GM21737 (cell line): ENCODE data around the gene PSAP.

Source experiments
- ATAC-seq: cut with Tn5 transposase; IDR thresholded peaks from one replicate; pipeline ENCODE4 v1.9.1; 2021; ENCODE audit warnings: mild to moderate bottlenecking, moderate library complexity; ENCODE audit not compliant: unreplicated experiment

Gene PSAP

DNA sequence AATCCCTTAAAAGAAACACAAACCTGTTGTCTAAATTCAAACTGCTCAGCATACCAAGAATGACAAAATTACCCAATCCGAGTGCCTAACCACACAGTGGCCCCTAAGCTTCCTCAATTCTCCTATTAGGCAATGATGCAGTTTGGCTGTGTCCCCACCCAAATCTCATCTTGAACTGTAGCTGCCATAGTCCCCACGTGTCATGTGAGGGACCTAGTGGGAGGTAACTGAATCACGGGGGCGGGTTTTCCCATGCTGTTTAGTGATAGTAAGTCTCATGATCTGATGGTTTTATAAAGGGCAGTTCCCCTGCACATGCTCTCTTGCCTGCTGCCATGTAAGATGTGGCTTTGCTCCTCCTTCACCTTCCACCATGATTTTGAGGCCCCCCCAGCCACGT lies 21.9 kb downstream of the PSAP start:
- no peak for ATAC-seq

DNA sequence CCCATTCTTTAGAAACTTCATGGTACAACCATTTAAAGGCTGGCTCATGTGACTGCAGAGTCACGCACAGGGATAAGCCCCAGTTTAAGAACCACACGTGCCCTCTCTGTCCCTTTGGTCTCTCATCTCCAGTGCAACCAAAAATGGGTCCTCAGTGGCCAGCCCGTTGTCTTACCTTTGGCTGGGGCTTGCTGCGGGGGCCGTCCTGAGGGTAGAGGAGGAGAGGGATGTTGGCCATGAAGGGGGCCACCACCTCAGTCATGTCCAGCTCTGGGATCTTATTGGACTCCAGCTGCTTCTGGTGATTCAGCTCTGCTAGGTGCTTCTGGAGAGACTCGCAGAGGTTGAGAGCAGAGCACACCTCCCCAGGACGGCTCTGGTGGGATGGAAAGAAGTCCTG lies 22.3 kb downstream of the PSAP start:
- no peak for ATAC-seq

DNA sequence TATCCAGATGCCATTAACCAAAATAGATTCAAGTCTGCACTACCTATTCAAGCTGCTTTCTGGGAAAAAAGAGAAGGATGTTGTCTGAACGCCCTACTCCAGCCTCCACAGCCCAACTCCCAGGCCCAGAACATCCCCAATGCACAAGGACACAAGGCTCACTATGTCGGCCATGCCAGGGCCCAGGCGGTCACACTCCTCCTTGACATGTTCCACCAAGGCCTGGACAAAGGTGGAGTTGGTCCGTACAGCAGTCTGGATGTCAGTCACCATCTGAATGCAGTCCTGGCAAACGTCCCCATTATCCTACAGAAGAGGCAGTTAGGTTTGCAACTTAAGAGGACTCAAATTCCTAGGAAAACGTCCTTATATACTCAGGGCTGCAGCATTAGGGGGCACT lies 23.2 kb downstream of the PSAP start:
- ATAC-seq: no peak

DNA sequence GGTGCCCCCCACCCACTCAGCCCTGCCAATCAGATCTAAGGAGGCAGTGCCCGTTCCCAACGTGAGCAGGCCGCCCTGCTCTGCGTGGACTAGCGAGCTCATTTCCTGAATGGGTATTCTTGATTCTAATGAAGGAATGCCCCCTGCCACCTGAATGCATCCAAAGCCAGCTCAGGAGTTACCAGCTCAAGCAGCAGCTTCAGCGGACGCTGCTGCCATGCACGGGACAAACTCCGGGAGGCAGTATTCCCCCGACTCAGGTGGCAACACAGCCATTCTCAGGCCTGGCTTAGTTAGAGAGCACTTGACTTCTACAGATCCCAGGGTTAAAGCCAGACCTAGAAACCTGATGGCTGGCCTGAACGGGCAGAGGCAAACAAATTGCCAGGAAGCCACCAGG lies 25.8 kb downstream of the PSAP start:
- no peak for ATAC-seq

DNA sequence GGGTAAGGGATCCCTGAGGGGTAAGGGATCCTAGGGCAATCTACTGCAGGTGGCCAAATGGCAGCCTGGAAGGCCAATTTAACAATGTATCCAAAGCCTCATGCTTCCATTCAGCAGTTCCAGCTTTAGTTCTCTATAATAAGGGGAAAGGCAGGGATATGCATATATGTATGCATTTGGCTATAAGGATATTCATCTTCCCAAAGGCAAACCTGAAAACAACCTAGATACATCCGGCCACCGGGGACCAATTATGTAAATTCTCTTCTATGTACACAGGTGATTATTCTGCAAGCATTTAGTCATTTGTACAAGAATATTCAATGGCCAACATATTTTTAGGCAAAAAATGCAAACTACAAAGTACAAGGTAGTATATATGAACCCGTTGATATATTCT lies 26.7 kb downstream of the PSAP start:
- ATAC-seq: no peak

DNA sequence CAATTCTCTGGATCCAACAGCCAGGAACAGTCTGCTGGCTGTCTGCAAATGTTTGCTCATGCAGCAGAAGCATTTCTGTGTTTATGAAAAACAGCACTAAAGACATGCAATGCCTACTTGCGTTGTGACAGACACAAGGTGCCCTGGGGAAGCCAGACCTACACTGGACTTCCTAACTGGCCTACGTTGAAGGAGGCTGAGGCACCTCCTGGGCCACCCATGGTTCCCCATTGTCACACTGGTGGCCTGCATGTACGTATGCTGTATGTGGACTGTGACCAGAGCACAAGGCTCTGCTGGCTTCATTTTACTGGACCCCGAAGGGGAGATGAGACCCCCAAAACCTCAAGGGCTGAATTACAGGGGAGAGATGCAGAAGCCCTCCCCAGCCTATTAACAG lies 27.7 kb downstream of the PSAP start:
- no peak for ATAC-seq

DNA sequence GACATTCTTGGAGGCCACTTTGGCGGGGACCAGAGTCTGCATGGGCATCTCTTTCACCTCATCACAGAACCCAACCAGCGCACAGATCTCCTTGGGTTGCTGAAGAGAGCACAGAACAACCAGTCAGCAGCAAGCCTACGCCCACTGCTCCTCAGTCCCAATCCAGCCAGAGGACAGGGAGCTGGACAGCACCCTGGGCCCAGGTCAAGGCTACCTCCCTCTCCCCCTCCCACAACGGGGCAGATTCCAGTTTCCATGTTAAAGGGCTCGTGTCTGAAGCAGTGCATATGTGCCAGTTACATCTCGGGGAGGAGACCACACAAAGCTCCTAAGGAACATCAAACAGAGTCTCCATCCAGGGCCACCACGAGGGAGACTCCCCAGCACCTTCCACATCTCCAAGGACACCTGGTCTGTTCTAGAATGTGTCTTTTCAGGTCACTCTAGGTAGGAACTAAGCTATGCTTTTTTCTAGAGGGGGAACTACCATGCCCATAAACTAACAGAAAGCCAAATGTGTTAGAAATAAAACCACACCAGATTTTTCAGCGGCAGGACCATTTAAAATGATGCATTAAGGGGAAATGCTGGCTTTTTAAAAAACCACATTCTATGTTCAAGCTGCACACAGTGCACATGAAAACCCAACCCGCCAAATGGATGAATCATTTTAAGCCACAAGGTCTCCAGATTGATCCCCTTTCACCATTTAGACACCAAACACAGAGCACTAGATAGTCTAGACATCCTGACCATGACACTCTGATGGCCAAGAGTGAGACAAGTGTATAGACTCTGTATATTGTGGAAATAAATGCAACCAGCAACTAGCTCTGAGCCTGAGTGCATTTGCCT lies 28.9 kb downstream of the PSAP start:
- ATAC-seq: no peak

DNA sequence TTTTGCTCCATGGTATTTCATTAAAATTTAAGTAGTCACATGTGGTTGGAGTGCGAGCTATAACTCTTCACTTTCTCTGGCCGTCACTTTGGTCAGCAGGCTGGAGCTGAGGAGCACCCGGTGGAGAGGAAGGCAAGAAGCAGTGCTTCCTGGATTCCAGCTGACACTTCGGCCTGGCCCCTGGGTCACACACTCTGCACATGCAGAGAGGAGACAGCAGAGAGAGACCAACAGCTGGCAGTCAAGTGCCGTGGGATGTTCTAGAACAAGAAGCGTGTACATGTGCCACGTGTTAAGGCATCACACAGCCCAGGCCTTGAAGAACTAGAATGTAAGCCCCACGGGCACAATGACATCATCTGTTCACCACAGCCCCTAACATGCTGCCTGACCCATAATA lies 30.1 kb downstream of the PSAP start:
- no peak for ATAC-seq

DNA sequence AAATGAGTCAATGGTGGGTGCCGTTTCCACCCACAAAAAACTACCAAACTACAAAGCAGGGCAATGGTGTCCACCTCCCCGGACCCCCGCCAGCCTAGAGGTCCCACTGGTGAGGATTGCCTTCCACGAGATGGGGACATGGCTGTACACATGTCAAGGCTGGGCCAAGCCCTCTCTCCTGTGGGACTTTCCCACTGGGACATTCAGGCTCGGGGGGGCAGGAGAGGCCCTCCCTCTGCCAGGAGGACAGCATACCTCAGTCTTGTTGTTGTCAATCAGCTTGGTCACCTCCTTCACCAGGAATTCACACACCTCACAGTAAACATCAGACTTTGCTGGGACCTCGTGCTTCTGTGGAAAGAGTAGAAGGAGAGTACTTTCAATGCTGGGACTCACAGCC lies 31.1 kb downstream of the PSAP start:
- ATAC-seq: no peak

DNA sequence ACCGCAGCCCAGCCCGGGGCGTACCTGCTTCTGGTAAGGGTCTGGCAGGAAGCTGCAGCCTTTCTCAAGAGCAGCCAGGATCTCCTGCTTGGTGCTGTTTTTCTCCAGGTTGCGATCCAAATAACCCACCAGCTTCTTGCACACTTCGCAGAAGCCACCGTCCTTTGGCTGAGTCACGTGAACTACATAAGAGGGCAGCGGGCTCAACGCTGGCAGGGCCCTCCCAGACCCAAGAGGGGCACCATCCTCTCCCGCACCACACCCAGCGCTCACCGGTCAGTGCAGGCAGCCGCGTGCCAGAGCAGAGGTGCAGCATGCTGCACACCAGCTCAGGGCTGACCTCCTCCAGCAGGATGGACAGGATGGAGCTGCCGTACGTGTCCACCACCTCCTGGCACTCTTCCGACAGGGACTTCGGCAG lies 31.6 kb downstream of the PSAP start:
- ATAC-seq: no peak

DNA sequence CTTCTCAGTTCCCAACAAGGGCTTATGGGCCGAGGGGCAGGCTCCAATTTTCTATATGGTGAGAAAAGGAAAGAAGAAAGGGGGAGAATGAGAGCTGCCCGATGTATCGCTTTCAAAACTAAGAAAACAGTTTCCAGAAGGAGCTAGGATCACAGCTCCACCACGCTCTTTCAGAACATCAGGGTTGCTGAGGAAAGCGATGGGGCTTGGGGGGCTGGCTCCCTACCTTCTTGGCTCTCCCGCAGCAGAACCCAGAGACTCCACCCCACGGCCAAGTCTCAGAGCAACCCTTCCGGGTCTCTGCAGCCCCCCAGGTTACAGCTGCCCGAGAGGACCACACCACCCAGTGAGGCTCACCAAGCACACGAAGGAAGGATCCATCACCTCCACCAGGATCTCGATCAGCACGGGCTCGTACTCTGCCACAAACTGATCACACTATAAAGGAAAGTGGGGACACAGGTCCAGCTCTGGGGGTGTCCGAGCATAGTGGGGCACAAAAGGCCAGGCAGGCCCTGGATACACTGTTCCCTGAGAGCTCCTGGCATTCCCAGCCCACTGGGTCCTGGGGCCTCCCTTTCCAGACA lies 32.3 kb downstream of the PSAP start:
- ATAC-seq: no peak

DNA sequence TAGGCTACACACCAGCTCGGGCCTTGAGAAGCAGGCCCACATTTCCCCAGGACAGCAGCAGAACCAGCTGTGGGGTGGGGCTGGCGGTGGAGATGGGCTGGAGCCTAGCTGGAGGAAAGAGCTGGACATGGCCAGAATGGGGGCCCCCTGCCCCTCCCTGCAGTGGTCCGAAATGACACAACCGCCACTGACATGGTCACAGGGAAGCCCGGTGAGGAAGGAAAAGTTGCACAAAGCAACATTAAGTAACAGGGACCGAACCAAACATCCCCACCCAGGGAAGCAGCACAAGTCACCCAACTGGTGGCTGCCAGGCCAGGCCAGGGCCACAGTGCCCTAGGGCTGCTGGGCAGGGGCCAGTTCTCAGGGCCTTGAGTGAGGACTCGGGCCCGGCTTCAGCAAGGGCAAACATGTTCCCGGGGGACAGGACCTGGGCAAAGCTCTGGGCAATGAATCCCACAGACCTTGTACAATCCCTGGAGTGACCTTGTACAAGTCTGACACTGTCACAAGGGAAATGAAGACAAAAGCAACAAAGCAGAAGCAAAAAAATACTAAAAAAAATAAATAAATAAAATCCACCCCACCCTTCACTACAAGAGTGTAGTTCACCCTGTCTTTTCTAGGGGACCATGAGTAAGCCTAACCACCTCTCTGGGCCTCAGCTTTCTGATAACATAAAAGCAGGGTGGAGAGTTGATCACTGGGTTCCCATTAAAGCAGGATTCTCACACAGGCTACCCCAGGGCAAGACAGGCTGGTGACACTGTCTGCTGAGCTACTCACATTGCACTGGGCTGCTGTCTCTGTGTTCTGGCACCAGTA lies 33.0 kb downstream of the PSAP start:
- no peak for ATAC-seq

DNA sequence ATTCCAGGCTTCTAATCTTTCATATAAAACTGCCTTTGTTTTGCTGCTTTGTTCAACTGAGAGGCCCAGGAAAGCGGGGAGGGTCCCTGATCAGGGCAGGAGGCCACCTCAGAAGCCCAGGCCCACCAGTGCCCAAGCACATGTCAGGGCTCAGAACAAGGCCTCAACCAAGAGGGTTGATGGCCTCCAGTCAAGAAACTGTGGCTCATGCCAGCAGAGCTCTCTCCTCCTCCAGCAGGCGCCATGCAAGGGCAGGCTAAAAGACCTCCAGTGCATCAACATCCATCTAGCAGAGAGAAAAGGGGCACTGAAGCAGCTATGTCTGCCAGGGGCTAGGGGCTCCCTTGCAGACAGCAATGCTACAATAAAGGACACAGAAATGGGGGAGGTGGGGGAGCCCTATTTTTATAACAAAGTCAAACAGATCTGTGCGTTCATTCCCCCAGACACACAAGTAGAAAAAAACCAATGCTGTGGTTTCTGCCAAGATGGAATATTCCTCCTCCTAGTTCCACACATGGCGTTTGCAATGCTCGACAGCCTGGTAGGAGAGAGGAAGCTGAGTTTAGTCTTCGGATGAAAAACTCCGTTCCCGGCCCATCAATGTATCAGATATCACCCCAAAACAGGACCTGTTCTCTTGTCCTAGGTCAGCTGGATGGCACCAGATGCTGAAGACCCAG lies 34.0 kb downstream of the PSAP start:
- no peak for ATAC-seq

DNA sequence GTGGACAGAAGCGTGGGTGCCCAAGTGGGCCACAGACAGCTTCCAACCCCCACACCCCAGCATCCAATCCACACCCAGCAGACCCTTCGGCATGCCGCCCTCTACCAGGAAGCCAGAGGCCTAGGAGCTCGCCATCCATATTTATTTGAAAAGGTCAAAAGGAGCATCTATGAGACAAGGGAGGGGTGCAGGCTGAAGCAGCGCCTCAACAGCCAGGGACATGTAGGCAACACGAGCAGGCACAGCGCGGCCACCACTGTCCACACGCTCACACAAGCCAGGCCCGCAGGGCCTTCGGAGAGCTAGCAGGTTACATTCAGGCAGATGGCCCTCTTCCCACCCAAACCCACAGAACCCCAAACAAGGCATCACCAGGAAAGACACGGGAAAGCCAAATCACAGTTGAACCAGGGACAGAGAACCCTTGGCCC lies 34.6 kb downstream of the PSAP start:
- no peak for ATAC-seq

DNA sequence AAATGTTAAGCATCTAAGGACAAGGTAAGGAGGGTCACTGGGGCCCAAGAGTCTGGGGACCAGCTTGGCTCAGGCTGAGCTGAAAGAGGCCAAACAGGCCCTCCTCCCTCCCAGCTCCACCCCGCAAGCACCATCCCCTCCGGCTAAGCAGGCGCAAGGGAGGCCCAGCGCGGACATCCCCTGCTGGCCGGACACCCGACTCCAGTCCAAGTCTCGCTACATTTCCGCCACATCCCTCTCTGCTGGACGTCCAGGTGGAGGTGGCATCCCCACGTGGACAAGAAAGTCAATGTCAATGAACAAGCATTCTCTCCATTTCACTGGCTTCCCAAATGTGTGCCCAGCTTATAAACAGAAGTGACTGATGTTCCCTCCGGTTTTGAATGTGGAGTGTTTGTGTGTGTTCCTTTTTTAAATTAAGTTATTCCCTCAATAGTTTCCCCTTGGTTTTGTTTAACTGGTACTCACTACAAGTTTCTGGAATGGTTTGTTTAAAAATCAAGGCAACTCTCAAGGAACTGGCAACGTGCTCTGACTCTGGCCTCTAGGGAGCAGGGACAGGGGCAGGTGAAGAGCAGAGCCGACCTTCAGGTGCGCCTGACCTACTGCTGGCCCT lies 35.4 kb downstream of the PSAP start:
- ATAC-seq: no peak

DNA sequence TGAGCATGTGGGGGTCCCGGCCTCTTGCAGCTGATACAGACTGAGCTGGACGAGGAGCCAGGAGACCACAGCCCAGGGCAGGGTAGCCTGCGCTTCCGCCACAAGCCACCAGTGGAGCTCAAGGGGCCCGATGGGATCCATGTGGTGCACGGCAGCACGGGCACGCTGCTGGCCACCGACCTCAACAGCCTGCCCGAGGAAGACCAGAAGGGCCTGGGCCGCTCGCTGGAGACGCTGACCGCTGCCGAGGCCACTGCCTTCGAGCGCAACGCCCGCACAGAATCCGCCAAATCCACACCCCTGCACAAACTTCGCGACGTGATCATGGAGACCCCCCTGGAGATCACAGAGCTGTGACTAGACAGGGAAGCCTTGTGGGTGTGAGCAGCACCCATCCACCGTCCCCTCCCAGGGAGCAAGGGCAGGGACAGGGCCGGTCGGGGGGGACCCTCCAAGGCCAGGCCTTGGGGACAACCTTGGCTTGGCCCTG lies 36.1 kb downstream of the PSAP start:
- no peak for ATAC-seq

DNA sequence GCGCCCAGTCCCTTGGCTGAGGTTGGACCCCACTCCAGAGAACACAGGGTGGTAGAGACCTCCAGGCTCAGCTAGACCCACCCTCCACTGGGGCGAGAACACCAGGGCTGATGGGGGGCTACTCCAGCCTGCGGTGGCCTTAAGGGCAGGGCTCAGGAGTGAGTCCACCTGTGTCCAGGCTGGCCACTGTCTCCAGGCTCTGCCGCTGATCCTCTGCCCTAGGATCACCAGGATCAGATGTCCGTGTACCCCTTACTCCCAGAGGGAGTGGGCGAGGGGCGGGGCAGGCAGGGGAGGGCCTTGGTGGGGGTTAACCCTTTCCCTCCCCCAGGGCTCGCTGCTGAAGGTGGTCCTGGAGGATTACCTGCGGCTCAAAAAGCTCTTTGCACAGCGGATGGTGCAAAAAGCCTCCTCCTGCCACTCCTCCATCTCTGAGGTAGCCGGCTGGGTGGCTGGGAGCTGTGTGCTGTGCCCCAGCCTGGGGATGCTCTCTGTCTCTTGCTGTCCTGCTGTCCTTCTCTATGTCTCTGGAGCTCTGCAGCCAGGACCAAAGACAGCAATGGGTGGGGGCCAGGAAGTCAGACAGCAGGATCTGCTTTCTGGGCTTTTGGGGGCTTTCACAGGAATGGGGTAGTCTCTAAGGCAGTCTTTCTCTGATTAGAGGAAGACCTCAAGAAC lies 38.0 kb downstream of the PSAP start:
- no peak for ATAC-seq

DNA sequence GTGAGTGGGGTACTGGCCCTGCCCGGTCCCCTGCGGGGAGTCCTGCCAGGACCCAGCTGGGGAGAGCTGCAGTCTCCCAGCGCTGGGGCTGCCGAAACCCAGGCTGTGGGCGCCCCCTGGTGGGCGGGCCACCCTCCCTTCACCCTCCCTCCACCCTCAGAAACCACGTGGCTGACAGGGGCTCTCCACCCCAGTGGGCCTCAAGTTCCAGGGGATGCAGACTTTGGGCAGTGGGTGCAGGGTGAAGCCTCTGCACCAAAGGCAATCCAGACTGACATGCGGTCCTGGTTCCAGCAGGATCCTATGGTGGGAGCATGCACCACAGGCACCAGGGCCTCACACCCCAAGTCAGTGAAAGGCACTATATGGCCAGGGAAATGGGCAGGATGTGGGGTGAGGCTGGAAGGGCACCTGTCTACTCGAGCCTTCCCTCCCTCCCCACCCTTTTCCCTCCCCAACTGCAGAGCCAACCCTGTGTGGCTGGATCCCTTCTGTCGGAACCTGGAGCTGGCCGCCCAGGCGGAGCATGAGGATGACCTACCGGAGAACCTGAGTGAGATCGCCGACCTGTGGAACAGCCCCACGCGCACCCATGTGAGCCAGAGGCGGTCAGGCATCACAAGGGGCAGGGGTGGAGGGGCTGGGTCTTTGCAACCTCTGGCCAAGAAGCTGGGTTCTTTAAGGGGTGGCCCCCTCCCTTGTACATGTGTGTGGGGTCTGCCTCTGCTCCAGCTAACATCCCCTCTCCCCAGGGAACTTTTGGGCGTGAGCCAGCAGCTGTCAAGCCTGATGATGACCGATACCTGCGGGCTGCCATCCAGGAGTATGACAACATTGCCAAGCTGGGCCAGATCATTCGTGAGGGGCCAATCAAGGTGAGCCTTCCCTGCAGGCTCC lies 38.8 kb downstream of the PSAP start:
- no peak for ATAC-seq

DNA sequence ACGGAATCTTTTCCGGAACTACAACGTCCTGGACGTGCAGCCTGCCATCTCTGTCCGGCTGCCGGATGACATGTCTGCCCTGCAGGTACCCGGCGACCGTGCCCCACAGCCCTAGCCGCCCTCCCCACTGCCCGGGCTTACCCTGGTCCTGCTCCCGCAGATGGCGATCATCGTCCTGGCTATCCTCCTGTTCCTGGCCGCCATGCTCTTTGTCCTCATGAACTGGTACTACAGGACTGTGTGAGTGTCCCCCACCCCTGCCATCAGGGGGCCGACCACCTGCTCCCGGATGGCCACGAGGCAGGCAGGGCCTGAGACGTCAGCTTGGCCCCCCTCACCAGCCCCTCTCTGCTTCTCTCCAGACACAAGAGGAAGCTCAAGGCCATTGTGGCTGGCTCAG lies 39.7 kb downstream of the PSAP start:
- no peak for ATAC-seq
